GM12878 (cell line): ENCODE results near the gene RFX1.

Source experiments
- BACH1 ChIP-seq: fragments of 450-650 bp; IDR thresholded peaks from 2 replicates; pipeline ENCODE4 v1.6.1; 2017; ENCODE audit warnings: mild to moderate bottlenecking, borderline replicate concordance
- BRCA1 ChIP-seq: IDR thresholded peaks from 2 replicates; pipeline ENCODE4 v1.6.1; 2011; ENCODE audit warnings: low read depth, low read length, improper control_type of control experiment
- CBX5 ChIP-seq: sonication (generic); IDR thresholded peaks from 2 replicates; pipeline ENCODE4 v1.6.1; 2016; ENCODE audit warnings: low read depth, moderate library complexity, mild to moderate bottlenecking, inconsistent platforms
- CREB1 ChIP-seq: IDR thresholded peaks from 2 replicates; pipeline ENCODE4 v1.6.1; 2012; ENCODE audit warnings: low read depth, mild to moderate bottlenecking, inconsistent platforms
- CTCF ChIP-seq, 3 experiments: IDR thresholded peaks in 2 of 3; conservative IDR thresholded peaks in 1 of 3; 2 replicates each; pipeline ENCODE4 v1.5.1; 2011; ENCODE audit warnings: low read depth in 3 of 3, low read length in 3 of 3, mild to moderate bottlenecking in 3 of 3, control low read depth in 2 of 3, moderate library complexity in 2 of 3, inconsistent platforms in 1 of 3, mixed read lengths in 1 of 3; ENCODE audit not compliant: control insufficient read depth in 2 of 3, insufficient read depth in 1 of 3; ENCODE audit errors: extremely low read depth in 1 of 3
- EGR1 ChIP-seq, 2 experiments: IDR thresholded peaks; 1 replicate in 1 of 2; 2 replicates in 1 of 2; pipeline ENCODE4 v1.6.1; 2011 to 2012; ENCODE audit warnings: low read depth in 2 of 2, low read length in 2 of 2, borderline replicate concordance in 1 of 2, mild to moderate bottlenecking in 1 of 2, moderate library complexity in 1 of 2
- MTA2 ChIP-seq: fragments of 450-650 bp; IDR thresholded peaks from 2 replicates; pipeline ENCODE4 v1.6.1; 2016; ENCODE audit warnings: low read depth, mild to moderate bottlenecking, moderate library complexity
- PAX5 ChIP-seq: IDR thresholded peaks from 2 replicates; pipeline ENCODE4 v1.6.1; 2011; ENCODE audit warnings: low read depth, low read length, borderline replicate concordance
- RCOR1 ChIP-seq: conservative IDR thresholded peaks from 2 replicates; pipeline ENCODE4 v1.6.1; 2012; ENCODE audit warnings: low read depth, low read length, improper control_type of control experiment
- STAT1 ChIP-seq: fragments of 450-650 bp; conservative IDR thresholded peaks from 2 replicates; pipeline ENCODE4 v1.6.1; 2014; ENCODE audit warnings: antibody characterized with exemption, mild to moderate bottlenecking
- YY1 ChIP-seq: IDR thresholded peaks from 2 replicates; pipeline ENCODE4 v1.6.1; 2011; ENCODE audit warnings: low read depth, mild to moderate bottlenecking, low read length
- ZNF274 ChIP-seq: IDR thresholded peaks from one replicate; pipeline ENCODE4 v1.8.0; 2011; ENCODE audit not compliant: insufficient read length, insufficient read depth

- TF ChIP-seq ZNF274 (no peak), YY1 (no peak), PAX5 (no peak), CBX5 (no peak), MTA2 (no peak), BACH1 (no peak), CREB1 (no peak), CTCF (IDR thresholded peaks at IDR 0.05 in 2 of 3, conservative IDR thresholded peaks at IDR 0.05 in 1 of 3; ENCODE audit: control insufficient read depth in 2 of 3, extremely low read depth in 1 of 3, insufficient read depth in 1 of 3, low read depth in 3 of 3, low read length in 3 of 3) (no peak), RCOR1 (no peak), STAT1 (no peak), BRCA1 (no peak), EGR1 (IDR thresholded peaks at IDR 0.05; ENCODE audit: borderline replicate concordance in 1 of 2, low read depth in 2 of 2, low read length in 2 of 2) (no peak)
Measured at GRCh38 chr19:13965926-13966683, 40.0 kb downstream of the RFX1 start.
